Ramos (cell line): Measurements from ENCODE around the gene GPR146.

ENCODE experiments used
- in situ Hi-C: fragments of 300-500 bp; cut with MboI; formaldehyde crosslinking; loops from one replicate; pipeline ENCODE4 v1.14.3; 2022; ENCODE audit warnings: low sequenced_read_pairs; ENCODE audit not compliant: unreplicated experiment

The GPR146 gene

DNA sequence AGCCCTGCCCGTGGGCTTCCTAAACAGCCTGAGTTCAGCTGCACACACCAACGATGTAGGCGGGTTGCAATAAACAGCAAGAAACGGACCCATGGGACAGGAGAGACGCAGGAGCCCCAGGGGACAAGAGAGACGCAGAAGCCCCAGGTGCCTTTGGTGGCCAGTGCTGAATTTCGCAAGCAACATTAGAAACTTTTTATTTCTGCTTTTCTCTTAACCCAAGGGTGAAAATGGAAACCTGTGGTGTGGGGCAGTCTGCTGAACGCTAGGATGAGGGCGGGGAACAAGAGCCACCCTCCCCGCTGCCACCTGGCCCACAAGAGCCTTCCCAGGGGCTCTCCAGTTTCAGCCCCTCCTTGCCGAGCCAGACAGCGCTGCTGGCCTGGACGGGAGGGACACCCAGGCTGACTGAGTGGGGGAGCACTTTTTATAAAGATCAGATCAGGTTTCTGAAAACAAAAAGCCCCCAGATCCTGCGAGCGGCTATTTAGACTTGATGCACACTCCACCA, 20.0 kb upstream of the GPR146 start:
- in situ Hi-C loops: loop anchor here (5.0 to 10.0 kb wide), 2 partner anchors 43 to 490 kb away; no protein-coding TSS in a partner anchor

GRCh38 chr7:1024876-1025742, 19.2 kb upstream of the GPR146 start:
- in situ Hi-C loops: loop anchor here (5.0 to 25.0 kb wide), 3 partner anchors 42 to 1387 kb away; partner anchors contain the start of gene CHST12

DNA sequence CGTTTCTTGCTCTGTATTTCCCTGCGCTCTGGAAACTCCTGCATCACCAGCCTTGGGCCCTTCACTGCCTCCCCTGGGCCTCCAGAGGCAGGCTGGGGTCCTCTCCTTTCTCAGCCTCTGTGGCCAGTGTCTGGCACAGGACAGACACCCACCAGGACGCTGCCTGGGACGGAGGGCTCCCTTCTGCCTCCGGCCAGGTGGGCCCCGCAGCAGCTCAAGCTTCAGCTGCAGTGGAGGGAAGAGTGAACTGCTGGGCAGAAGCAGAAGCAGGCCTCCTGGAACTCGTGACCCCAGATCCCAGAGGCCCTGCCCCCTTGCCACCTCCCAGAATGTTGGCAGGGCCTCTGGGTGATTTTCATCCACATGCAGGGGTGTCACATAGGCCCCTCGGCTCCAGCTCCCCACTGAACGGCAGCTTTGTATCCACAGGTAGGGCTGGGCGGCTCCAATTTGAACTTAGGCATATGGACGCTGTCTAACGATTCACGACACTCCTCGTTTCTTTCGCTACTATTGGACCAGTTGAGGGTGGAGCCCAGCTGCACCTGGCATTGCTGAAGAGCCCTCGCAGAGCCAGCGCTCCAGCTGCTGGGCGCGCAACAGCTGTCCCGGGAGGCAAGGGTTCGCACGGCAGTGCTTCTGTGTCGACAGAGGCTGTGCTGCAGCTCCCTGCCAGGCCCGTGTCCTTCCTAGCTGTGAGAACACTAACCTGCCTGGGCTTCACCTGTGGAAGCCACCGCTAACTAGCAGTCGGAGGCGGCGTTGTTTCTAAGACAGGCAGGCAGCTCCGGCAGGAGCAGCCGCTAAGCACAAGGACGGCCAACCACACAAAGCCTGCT, 18.4 kb upstream of the GPR146 start:
- in situ Hi-C loops: loop anchor here (10.0 to 25.0 kb wide), 2 partner anchors 489 to 1386 kb away; partner anchors contain the start of gene CHST12

- in situ Hi-C loops: loop anchor here (10.0 to 25.0 kb wide), 2 partner anchors 488 to 1386 kb away; partner anchors contain the start of gene CHST12
These were observed 17.6 kb upstream of the GPR146 start for GRCh38 chr7:1026721-1027161.

GRCh38 chr7:1027242-1028043, 16.9 kb upstream of the GPR146 start:
- in situ Hi-C loops: loop anchor here (10.0 to 25.0 kb wide), 2 partner anchors 487 to 1385 kb away; partner anchors contain the start of gene CHST12

- in situ Hi-C loops: loop anchor here (10.0 to 25.0 kb wide), 2 partner anchors 487 to 1384 kb away; partner anchors contain the start of gene CHST12
These were observed 16.1 kb upstream of the GPR146 start for GRCh38 chr7:1028044-1028770.

GRCh38 chr7:1028775-1029636, 15.3 kb upstream of the GPR146 start:
- in situ Hi-C loops: loop anchor here (10.0 to 25.0 kb wide), 2 partner anchors 486 to 1383 kb away; partner anchors contain the start of gene CHST12

- in situ Hi-C loops: loop anchor here (10.0 to 25.0 kb wide), 2 partner anchors 485 to 1382 kb away; partner anchors contain the start of gene CHST12
These were observed 14.5 kb upstream of the GPR146 start for GRCh38 chr7:1029637-1030443.

DNA sequence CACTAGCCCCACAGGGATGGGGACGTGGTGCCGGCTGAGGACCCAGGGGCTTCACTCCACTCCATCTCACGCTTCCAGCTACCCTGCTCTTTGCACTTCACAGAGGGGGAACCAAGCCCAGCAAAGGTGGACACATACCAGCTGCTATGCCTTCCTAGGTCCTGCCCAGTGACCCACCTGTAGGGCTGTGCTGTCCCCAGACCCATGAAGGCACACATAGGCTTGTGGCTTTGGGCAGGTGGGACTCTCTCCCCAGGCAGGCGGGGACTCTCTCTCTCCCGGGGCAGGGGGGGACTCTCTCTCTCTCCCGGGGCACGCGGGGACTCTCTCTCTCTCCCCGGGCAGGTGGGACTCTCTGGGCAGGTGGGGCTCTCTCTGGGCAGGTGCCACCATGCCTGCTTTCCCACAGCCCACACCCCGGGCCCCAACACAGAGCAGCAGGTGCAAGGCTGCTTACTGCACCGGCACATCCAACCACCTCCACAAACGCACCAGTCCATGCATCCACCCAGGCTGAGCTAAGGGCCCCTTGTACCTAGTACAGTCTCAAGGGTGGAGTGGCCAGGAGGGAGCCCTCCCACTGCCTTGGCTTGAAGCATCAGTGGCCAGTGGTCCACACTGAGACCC, 13.8 kb upstream of the GPR146 start:
- in situ Hi-C loops: loop anchor here (25.0 kb wide), 1 partner anchor 1382 kb away; the partner anchor contains the start of gene CHST12

GRCh38 chr7:1031716-1032455, 12.5 kb upstream of the GPR146 start:
- in situ Hi-C loops: loop anchor here (25.0 kb wide), 1 partner anchor 1380 kb away; the partner anchor contains the start of gene CHST12

- in situ Hi-C loops: loop anchor here (25.0 kb wide), 1 partner anchor 1380 kb away; the partner anchor contains the start of gene CHST12
These were observed 11.7 kb upstream of the GPR146 start for GRCh38 chr7:1032536-1033181.

- in situ Hi-C loops: loop anchor here (25.0 kb wide), 1 partner anchor 1379 kb away; the partner anchor contains the start of gene CHST12
These were observed 10.7 kb upstream of the GPR146 start for GRCh38 chr7:1033546-1034145.

GRCh38 chr7:1034769-1035168, 9.6 kb upstream of the GPR146 start:
- in situ Hi-C loops: loop anchor here (25.0 kb wide), 1 partner anchor 1378 kb away; the partner anchor contains the start of gene CHST12

DNA sequence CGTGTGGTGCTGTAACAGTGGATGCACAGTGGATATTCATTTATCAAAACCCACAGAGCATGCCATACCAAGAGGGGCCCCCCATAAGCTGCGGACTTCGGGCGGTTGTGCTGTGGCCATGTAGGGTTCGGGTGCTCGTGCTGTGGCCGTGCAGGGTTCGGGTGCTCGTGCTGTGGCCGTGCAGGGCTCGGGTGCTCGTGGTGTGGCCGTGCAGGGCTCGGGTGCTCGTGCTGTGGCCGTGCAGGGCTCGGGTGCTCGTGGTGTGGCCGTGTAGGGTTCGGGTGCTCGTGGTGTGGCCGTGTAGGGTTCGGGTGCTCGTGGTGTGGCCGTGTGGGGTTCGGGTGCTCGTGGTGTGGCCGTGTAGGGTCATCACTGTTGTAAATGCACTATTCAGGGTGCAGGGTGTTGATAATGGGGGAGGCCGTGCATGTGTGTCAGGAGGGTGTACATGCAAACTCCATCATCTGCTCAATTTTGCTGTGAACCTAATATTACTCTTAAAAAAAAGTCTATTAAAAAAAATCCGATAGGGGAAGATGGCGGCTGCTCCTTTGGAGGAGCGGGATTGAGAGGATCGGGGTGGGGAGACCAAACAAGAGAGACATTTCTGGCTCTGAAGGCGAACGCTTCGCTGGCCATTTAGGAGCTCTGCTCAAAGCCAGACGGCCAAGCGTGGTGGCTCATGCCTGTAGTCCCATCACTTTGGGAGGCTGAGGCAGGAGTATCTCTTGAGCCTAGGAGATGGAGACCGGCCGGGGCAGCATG, 8.0 kb upstream of the GPR146 start:
- in situ Hi-C loops: loop anchor here (25.0 kb wide), 1 partner anchor 1376 kb away; the partner anchor contains the start of gene CHST12
